GM21367 (cell line): Measurements from ENCODE around the gene USP19.

Source experiments
- ATAC-seq: cut with Tn5 transposase; IDR thresholded peaks from one replicate; pipeline ENCODE4 v1.9.1; 2021; ENCODE audit not compliant: unreplicated experiment

Gene USP19

DNA sequence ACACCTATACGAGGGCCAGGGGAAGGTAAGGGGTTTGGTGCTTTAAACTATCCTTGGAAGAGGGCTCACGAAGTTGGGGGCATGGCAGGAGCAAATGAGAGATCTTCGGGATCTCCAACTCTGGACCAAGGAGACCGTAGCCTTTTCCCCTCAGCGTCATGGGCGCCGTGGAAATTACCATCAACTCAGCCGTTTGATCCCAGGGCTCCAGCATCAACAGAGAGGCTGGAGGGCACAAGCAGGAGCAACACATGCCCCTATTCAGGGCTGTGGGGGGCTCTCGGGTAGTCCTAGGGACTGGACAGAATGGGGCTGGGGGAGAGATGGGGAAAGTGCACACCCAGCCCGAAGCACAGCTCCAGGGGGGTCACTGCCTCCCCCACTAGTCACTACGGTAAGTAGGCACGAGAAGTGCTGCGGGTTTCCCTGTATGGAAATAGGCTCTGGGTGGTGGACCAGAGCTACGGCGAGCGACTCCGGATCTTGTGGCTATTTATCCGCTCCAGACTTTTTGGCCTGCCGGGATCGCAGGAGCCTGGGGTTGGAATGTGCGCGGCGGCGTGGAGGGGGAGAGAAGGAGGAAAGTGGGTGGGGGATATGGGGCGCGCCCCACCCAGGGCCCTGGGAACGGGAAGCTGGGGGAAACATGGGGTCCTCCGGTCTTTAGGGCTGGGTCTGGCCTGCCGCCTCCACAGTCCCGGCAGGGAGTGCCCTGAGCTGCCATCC is 12.8 kb upstream of the USP19 start:
- no peak for ATAC-seq

DNA sequence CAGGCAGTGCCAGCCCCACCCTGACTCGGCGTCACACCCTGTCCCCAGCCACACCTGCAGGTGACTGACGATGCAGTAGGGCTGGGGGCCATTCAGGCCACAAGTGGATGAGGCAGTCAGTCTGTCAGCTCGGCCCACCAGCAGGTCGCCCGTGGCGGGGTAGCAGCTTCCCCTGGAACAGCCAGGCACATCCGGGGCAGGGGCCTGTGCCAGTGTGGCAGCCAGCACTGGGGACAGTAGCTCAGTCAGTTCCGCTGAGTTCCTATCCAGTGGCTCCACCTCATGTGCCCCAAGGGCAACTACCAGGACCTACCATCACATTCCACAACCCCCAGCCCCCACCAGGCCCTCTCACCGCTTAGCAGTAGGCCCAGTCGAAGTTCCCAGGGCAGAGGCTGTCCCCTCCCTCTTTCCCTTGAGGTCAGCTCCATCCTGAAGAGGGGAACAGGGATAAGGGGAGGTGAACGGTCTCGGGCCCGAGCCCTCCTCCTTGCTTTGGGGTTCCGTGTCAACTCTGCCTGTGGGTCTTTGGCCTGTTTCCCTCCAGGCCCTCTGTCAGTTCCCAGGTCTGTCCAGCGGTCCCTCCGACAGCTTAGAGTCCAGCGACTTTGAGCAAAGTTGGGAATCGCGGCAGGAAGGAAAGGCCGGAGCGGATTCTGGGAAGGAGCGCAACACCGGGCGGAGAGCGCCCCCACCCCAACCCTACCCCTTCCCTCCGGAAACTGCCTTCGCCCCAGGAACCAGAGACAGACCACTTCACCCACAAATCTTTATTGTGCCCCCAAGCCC is 12.0 kb upstream of the USP19 start, which contains the start of gene LAMB2:
TSS of gene LAMB2 (minus strand) at position 614 of the 789 bp plus-strand sequence. CDS start at position 431, 183 bp downstream.
- no peak for ATAC-seq

DNA sequence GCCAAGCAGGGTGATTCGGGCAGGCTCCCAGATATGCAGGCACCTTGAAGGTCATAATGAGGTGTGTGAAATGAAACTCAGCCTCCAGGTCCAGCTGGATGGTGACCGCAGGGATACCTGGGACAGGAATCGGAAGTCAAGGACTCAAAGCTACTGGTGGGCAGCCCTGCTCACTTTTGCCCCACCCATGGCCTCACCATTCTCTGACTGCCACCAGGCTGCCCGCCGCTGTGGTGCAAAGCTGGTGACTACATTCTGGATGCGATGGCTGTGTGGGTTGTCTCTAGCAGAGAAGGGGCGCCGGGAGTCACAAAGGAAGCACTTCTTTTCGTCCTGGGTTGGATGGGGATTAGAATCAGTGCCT is 11.4 kb upstream of the USP19 start:
- no peak for ATAC-seq

DNA sequence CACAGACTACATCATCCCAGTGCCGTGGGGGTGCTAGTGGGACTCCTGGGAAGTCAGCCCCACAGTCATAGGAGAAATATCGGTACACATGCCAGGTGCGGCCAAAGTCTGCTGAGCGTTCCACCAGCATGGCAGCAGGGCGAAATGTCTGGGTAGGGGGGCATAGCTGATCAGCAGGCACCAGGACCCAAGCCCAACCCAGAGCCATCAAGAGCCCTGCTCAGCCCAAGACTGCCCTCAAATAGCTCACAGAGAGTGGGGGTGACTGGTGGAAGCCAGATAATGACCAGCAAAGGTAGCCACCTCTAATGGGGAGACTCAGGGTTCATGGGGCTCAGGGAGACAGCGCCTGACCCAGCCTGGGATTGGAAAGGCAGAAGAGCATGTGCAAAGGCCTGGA is 11.0 kb upstream of the USP19 start:
- ATAC-seq = no peak

DNA sequence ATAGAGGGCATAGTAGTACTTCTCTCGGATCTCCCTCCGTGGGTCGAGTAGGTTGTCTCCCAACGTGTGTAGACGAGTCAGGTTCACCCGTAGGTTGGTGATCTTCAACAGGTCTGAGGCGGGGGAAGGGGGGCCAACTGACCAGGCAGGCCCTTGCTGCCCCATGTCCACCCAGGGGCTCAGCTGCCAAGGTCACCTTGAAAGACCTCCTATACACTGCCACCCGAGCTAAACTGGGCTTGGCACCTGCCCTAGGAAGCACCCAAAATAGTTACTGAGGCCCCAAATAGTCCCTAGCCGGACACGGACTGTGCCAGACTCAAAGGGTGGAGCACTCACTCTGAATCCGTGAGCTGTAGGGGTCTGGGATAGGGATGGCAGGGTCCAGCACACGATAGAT is 10.4 kb upstream of the USP19 start:
- no peak for ATAC-seq

DNA sequence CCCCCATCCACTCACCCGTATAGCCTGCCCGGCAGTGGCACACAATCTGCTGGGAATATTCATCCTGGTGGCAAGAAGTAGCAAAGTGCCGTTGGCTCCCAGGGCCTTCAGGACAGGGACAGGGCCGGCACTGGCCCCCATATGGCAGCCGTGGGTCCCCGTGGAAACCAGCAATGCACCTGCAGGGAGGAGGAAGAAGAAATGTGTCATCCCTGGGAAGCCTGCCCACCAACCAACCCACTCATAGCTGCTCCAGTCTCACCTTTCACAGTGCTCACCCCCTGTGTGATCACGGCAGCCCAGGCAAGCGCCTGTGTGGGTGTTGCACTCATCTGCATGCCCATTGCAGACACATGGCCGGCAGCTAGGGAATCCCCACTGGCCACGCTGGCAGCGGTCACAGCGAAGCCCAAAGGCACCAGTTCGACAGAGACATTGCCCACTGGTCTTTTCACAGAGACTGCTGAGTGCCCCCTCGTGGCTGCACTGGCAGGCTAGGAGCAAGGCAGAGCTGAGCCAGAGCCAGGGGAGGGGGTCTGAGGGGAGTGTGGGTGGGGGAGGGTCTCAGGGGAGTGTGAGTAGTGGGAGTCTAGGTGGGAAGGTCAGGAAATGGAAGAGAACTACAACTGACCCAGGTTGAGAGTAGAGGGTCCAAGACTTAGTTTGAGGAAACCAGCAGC is 4.5 kb upstream of the USP19 start:
- ATAC-seq = no peak

DNA sequence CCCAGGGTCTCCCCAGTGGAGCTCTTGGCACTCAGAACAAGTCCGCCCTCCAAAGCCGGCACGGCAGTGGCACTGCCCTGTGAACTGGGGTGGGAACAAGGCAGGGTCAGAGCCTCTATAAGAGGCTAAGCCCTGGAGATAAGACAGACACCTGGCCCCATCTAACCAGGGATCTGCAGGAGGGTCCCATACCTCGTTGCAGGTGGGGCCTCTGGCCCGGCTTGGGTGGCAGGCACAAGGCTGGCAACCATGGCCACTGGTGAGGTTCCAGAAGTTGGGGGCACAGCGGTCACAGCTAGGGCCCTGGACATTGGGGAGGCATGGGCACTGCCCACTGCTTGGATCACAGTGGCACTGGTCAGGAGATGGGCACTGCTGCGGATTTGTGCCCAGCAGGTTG is 3.6 kb upstream of the USP19 start:
- ATAC-seq = no peak

DNA sequence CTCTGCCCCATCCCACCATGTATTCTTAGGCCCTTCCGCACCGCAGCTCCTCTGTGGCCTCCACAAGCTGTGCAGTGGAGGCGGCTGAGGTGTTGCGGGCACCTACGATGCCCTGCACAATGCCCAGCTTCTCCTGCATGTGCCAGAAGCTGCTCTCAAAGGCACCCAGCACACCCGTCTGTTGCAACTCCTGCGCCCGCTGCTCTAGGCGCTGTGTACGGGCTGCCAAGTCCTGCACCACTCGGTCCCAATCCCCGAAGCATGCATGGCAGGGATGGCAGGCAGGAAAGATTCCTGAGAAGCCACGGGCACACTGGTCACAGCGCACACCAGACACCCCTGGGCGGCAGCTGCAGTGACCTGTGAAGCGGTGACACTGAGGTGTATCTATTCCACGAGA is 3.1 kb upstream of the USP19 start:
- ATAC-seq = no peak

DNA sequence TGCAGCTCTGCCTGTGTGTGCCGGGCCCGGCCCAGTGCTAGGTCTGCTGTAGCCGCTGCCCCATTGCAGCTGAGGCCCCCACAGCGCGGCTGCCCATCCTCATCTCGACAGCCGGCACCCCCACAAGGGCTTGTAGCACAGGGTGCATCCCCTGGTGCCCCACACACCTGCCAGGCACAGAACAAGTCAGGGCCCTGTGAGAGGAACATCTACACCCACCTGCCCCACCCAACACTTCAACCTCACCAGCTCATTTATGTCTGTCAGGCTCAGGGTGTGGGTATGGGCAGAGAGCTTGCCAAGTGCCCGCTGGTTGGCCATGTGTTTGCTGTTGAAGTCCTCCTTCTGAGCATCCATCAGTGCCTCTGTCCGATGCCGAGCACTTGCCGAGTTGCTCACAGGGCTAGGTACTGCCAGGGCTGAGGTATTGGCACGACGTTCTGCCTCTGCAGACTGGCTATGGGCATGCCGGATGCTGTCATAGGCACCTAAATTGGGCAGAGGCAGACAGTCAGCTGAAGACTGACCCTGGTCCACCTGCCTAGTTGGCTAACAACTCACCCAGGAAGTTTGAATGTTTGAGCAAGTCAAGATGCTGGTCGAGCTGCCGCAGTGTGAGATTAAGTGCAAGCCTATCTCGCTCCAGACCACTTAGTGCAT is 2.4 kb upstream of the USP19 start:
- ATAC-seq = no peak

DNA sequence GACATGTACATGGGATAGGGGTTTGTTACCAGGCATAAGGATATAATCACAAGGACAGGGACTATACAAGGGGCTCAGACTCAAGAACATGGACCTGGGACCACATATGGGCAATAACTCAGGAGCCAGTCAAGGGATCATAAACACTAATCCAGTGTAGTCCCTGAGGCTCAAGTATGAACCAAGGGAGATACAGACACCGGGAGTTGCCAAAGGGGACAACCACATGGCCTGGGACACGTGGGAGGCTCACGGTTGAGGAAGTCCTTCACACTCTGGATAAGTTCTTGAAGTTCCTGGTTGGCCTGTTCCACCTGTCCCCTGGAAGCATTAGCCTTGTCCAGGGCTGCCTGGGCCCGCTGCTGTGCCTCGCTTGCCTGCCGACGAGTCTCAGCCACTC is 1.8 kb upstream of the USP19 start:
- ATAC-seq = no peak

DNA sequence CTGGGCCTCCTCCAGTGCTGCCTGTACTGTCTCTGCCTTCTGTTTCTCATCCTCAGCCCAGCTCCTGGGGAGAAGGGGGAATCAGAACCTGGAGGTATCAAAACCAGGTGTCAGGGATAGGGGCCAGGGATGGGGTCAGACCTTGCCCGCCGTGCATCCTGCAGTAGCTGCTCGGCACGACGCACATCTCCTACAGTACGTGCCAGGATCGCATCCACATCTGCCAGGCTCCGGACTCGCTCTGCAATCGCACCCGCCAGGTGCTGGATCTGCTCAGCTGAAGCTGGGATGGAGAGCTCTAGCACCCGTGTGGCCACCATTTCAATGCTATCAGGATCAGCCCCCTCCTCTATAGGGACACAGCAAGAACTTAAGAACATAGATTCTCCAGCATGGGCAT is 1.4 kb upstream of the USP19 start:
- no peak for ATAC-seq

DNA sequence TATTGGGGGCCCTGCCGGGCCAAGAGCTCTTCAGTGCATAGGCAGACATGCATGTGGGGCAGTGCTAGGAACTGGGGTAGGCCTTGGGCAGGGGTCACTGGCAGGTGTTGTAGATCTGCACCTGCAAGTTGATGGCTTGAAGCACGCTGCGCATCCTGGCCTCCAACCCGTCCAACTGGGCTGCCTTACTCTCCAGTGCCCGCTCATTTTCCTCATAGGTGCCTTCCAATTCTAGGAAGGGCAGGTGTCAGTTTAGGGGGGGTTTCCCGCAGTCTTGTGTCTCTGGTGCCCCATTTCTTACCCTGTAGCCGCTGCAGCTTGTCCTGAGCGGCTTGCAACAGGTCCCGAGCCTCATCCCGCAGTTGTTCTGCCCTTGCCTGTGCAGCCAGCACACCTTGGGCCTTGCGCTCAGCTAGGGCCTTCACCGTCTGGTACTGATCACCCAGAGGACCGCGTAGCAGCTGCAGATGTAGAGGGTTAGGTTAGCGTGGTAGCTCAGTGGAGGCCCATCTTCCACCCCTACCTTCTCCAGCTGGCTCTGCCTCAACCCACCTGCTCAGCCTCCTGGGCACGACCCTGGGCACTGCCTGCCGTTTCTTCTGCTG is 611 bp upstream of the USP19 start:
- ATAC-seq = no peak

DNA sequence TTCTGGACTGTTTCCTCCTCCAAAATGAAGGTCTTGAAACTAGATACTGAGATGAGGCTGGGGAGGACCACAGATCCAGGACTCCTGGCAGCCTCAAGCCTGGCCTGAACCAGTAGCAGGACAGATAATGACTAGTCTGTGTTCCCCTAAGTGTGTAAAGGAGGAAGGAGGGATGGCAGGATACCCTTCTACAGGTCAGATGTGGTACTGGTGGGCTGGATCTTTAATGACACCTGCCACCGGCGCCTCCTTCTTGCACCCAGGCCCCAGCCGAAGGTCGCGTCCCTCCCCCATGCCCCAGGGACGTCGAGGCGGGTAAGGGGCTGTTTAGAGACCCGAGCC is 556 bp downstream of the USP19 start:
- ATAC-seq = no peak

DNA sequence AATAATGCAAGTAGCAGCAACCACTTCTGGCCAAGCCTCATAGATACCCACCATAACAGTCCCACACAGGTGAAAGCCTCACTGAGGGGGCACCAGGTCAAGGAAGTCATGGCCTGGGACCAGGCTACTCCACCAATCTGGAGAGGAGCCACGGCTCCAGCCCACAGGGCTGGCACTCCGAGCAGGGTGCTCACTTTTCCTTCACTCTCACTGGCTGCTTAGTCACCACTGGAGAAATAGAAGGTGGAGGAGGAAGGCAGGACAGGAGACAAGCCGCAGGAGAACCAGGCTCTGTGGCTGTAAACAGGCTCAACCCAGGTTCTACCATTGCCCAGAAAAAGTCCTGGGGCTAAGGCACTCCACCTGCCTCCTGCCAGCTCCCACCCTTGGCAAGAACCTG is 1.2 kb downstream of the USP19 start:
- ATAC-seq = no peak

DNA sequence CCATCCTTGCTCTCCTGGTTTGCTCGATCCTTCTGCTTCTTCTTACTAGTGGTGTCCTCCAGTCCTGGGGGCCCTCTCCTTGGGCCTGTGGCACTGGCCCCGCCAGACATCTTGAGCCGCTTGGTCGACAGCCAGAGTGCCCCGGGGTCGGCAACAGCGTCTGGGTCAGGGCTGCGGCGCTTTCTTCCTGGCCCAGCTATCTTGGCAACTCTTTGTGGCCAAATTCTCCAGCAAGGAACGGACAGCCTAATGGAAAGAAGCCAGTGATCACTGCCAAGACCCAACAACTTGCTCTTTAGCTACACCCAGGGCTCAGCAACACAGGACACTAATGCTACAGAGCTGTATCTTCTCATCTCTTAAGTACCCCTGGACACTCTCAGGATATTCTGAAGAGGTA is 1.6 kb downstream of the USP19 start:
- no peak for ATAC-seq

DNA sequence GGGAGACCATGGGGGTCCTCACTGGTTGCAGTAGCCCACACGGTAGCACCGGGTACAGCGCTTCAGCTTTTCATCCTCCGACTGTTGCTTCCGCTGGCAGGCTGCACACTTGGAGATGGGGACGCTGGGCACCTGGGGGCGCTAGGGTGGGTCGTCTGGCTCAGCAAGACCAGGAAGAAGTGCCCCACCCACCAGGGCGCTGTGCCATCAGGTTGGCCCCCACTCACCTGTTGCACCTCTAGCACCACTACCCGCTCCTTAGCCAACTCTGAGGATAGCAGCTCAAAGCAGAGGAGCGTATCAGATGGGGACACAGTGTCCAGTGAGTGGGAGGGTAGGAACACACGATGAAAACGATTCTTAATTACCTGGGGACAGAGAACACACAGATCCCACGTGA is 8.4 kb downstream of the USP19 start:
- no peak for ATAC-seq

DNA sequence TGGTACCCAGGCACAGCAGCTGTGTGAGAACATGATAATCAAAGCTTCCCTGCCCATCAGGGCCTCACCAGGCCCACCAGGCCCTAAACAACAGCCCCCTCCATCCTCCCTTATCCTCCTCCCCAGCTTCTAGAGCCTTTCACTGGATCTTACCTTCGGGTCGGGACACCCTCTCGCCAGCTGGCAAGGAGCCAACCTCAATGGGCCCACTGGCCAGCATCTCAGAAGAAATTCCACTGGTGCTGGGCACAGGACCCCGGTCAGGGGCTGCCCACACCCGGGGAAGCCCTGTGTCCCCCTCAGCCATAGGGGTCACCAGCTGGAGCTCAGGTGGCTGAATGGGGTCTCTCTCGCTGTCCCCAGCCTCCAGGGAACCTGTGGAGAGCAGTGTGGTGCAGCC is 9.3 kb downstream of the USP19 start:
- no peak for ATAC-seq

DNA sequence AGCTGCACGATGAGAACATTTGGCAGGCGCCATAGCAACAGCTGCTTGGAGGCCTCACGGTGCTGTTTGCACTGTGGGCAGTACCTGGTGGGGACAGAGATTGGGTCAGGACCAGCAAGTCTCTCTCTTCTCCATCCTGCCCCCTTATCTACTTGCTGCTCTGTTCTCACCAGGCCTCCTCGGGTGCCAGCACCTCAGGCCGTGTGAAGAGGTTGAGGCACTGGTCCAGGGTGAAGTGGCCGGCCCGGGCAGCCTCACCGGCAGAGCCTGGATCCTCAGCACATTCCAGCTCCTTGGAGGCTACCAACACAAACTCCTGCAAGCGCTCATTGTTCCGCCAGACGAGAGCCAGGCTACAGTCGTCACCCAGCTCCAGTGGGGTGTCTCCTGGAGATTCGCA is 9.8 kb downstream of the USP19 start:
- no peak for ATAC-seq

DNA sequence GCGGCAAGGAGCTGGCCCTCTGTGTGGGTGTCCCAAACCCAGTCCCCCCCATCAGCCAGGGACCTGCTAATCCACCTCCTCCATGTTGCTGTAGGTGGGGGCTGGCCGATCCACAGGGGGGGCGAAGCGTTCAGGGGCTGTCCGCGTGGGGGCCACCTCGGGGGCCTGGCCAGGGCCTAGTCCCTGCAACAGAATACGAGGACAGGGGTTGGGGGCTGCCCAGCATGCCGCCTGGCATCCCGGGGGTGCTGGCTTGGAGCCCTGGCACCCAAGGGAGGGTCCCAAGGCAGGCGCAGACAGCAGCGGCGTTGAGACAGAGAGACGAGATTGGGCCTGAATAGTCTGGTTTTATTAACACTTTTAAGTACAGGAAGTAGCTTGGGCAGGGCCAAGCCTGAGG is 12.3 kb downstream of the USP19 start:
- ATAC-seq = no peak

DNA sequence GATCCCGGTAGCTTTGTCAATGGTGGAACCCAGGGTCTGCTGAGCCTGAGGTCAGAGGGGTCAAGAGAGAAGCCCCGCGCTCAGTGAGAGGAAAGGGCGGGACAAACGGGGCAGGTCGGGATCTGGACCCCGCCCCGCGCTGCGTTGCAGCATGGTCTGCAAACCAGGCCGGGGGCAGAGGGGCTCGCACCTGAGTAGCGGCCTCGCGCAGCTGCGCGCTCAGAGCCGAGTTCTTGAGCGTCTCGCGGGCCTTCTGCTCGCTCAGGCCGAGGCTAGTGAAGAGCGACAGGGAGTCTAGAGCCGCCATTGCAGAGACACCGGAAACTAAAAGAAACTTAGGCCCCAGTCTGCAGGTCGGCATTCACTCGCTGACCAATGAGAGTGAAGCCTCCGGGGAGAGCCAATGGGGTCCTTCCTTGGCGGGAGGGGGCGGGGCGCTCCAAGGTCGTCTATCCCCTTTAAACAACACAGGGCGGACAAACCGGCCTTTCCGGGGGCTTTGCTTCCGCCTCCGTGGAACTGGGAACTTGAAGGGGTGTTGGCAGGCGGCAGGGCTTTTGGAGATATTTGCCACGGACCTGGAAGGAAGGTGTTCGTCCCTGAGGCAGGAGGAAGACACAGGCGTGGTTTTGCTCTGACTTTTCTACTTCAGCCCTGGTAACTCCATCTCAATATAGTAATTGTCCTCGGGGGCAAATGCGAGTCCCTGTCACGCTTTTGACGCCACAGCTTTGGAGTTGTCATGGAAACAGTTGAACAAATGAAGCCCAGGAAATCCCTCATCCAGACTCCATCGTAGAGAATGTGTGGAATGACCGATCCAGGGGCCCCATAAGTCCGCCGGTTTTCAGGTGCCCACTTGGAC is 16.0 kb downstream of the USP19 start, which contains the start of gene QARS1:
TSS of gene QARS1 (minus strand) at position 331 of the 865 bp plus-strand sequence. CDS start at position 307, 24 bp downstream.
- peak; percentile 63 for ATAC-seq
